Spleen (tissue), 11 donors: ENCODE measurements around the gene KCNAB2. TPM values are rescaled to one million over a fixed set of nuclear protein-coding genes. Genes with fewer than 3 reads are reported as not detected.

Experiments used
- DNase-seq: peaks from one replicate; pipeline ENCODE4 v3.0.0-alpha.2; 2020
- H3K27ac ChIP-seq, 8 donors: fragments of 200-600 bp; sonication (generic) in 7 of 8; 1 replicate in 4 of 8; 2 replicates in 4 of 8; pipeline versions ENCODE4 v1.5.0 to v1.8.0; 2016 to 2021; ENCODE audit warnings: inconsistent platforms in 4 of 8, mild to moderate bottlenecking in 4 of 8, moderate library complexity in 1 of 8
- H3K27me3 ChIP-seq, 7 donors: fragments of 200-600 bp; sonication (generic) in 6 of 7; replicated peaks in 1 of 7; 1 replicate in 4 of 7; 2 replicates in 3 of 7; pipeline versions ENCODE4 v1.5.0 to v1.8.0; 2016 to 2021; ENCODE audit warnings: inconsistent platforms in 3 of 7, mild to moderate bottlenecking in 1 of 7
- H3K36me3 ChIP-seq, 6 donors: fragments of 200-600 bp; sonication (generic) in 5 of 6; 1 replicate in 4 of 6; 2 replicates in 2 of 6; pipeline versions ENCODE4 v1.5.0 to v1.8.0; 2016 to 2021; ENCODE audit warnings: inconsistent platforms in 2 of 6
- H3K4me1 ChIP-seq, 6 donors: fragments of 200-600 bp; sonication (generic) in 5 of 6; 1 replicate in 3 of 6; 2 replicates in 3 of 6; pipeline versions ENCODE4 v1.5.0 to v1.8.0; 2016 to 2021; ENCODE audit warnings: inconsistent platforms in 3 of 6
- H3K4me3 ChIP-seq, 8 donors: fragments of 200-600 bp; sonication (generic) in 7 of 8; 1 replicate in 4 of 8; 2 replicates in 4 of 8; pipeline versions ENCODE4 v1.5.0 to v1.8.0; 2016 to 2021; ENCODE audit warnings: inconsistent platforms in 4 of 8, mild to moderate bottlenecking in 4 of 8, moderate library complexity in 2 of 8
- H3K9me3 ChIP-seq, 8 donors: fragments of 200-600 bp; sonication (generic) in 7 of 8; 1 replicate in 4 of 8; 2 replicates in 4 of 8; pipeline versions ENCODE4 v1.5.0 to v1.8.0; 2016 to 2021; ENCODE audit warnings: inconsistent platforms in 4 of 8
- CTCF ChIP-seq, 11 experiments: fragments of 200-600 bp in 7 of 11; fragments of 450-650 bp in 4 of 11; sonication (generic) in 4 of 11; IDR thresholded peaks in 8 of 11; conservative IDR thresholded peaks in 3 of 11; 1 replicate in 7 of 11; 2 replicates in 4 of 11; pipeline versions ENCODE4 v1.4.0 to v1.8.0; 2016 to 2021; ENCODE audit warnings: antibody characterized with exemption in 11 of 11, inconsistent platforms in 4 of 11, mild to moderate bottlenecking in 1 of 11
- POLR2A ChIP-seq, 3 donors: fragments of 450-650 bp; IDR thresholded peaks; one replicate each; pipeline ENCODE4 v1.5.1; 2017; ENCODE audit warnings: antibody characterized with exemption in 3 of 3, mild to moderate bottlenecking in 1 of 3
- POLR2AphosphoS5 ChIP-seq, 3 donors: sonication (generic); formaldehyde crosslinking; IDR thresholded peaks; one replicate each; pipeline ENCODE4 v1.5.1; 2017; ENCODE audit warnings: antibody characterized with exemption in 3 of 3
- WGBS, 5 donors: extraction: QIAGEN DNeasy Blood & Tissue Kit in 3 of 5; methylation state at CpG; one replicate each; pipeline versions ENCODE4 v1.1.5 to v1.1.7; 2013 to 2018; 5-methylcytosine and 5-hydroxymethylcytosine counted together
- intact Hi-C: fragments of 100-400 bp; cut with DNase I; formaldehyde crosslinking; loops from one replicate; pipeline ENCODE4 v1.15.0; 2023; ENCODE audit warnings: low total_unique reads
- polyA plus RNA-seq, 3 donors: library from polyadenylated mRNA; stranded (reverse); fragments of 200-250 nt; gene quantifications; one replicate each; pipeline ENCODE4 v1.2.1, GENCODE V29; 2013
- total RNA-seq, 7 donors: library from RNA; depleted of rRNA in 3 of 7; stranded (reverse); fragments of >200 nt in 3 of 7; fragmentation: NEBNext Ultra II Directional in 4 of 7; extraction: Animal tissue kit (Norgen Biotek cat#: 25700) in 4 of 7; gene quantifications; one replicate each; pipeline versions ENCODE4 v1.1.0 to v1.2.1, GENCODE V29; 2016 to 2021
- donor health status: healthy with polysubstance abuse.
- donor health status: DM: no; HTN: no; CAD: no; lungs with moderate emphysema.
- donor health status: DM: no; HTN: no; CAD: no.
- donor health status: Bipolar disorder and iron deficiency.
- donor health status: healthy.
- donor health status: DM: no; HTN: no; CAD: no.
- donor health status: DM: yes; HTN: yes; CAD: no.

KCNAB2 gene
- total and polyA plus RNA-seq, 10 donors: 23.2 to 135 (median 94.0) TPM

- H3K4me1 ChIP-seq: peaks cover 0 to 4% (median 1%) of the 10 kb centered on the region in 6 donors
- whole genome bisulfite sequencing, 5 donors: 91 to 97% (median 96%) methylated on average over 16 of the region's 16 CpGs
- H3K27me3 ChIP-seq: no peaks in the 10 kb centered on the region
- H3K9me3 ChIP-seq: no peaks in the 10 kb centered on the region
- peaks cover 0 to 100% (median 56%) of the 10 kb centered on the region in 6 donors for H3K36me3 ChIP-seq
- H3K4me3 ChIP-seq: no peak overlapping the region
- no peak for TF ChIP-seq POLR2AphosphoS5 (IDR thresholded peaks at IDR 0.05)
- no peak for TF ChIP-seq CTCF (IDR thresholded peaks at IDR 0.05 in 8 of 11, conservative IDR thresholded peaks at IDR 0.05 in 3 of 11)
- TF ChIP-seq POLR2A (IDR thresholded peaks at IDR 0.05): no peak
- H3K27ac ChIP-seq: no peak overlapping the region
- intact Hi-C loops: no loop called here
- DNase-seq: no peak
These were observed 32.2 kb downstream of the KCNAB2 start for GRCh38 chr1:6077919-6078318.

GRCh38 chr1:6080469-6080868 is 34.8 kb downstream of the KCNAB2 start:
- DNase-seq: no peak
- Histone ChIP-seq H3K9me3 (no peaks in the 10 kb centered on the region), H3K36me3 (peaks cover 0 to 100% (median 50%) of the 10 kb centered on the region in 6 donors), H3K27me3 (no peaks in the 10 kb centered on the region), H3K4me3 (no peak overlapping the region), H3K27ac (no peak overlapping the region), H3K4me1 (peaks cover 0 to 11% (median 2%) of the 10 kb centered on the region in 6 donors)
- TF ChIP-seq POLR2AphosphoS5 (IDR thresholded peaks at IDR 0.05): no peak
- intact Hi-C loops: no loop called here
- WGBS, 5 donors: 59 to 75% (median 72%) methylated on average over 7 to 12 of the region's 12 CpGs

- H3K36me3 ChIP-seq: peaks cover 0 to 100% (median 48%) of the 10 kb centered on the region in 6 donors
- no peak for DNase-seq
- no peaks in the 10 kb centered on the region for H3K9me3 ChIP-seq
- peaks cover 0 to 11% (median 2%) of the 10 kb centered on the region in 6 donors for H3K4me1 ChIP-seq
- no peaks in the 10 kb centered on the region for H3K27me3 ChIP-seq
- no peak overlapping the region for H3K4me3 ChIP-seq
- TF ChIP-seq POLR2A (IDR thresholded peaks at IDR 0.05): no peak
- TF ChIP-seq CTCF (IDR thresholded peaks at IDR 0.05 in 8 of 11, conservative IDR thresholded peaks at IDR 0.05 in 3 of 11): no peak
- TF ChIP-seq POLR2AphosphoS5 (IDR thresholded peaks at IDR 0.05): no peak
- H3K27ac ChIP-seq: no peak overlapping the region
- WGBS, 5 donors: 81 to 90% (median 87%) methylated on average over 12 of the region's 12 CpGs
- intact Hi-C loops: no loop called here
These were observed 36.2 kb downstream of the KCNAB2 start for GRCh38 chr1:6081901-6082300.

- Histone ChIP-seq H3K4me3 (no peak overlapping the region), H3K9me3 (no peaks in the 10 kb centered on the region), H3K27me3 (no peaks in the 10 kb centered on the region), H3K27ac (no peak overlapping the region), H3K36me3 (peaks cover 0 to 100% (median 47%) of the 10 kb centered on the region in 6 donors), H3K4me1 (peaks cover 0 to 11% (median 2%) of the 10 kb centered on the region in 6 donors)
- intact Hi-C loops: no loop called here
- no peak for DNase-seq
- TF ChIP-seq POLR2A (IDR thresholded peaks at IDR 0.05) (no peak), POLR2AphosphoS5 (IDR thresholded peaks at IDR 0.05) (peak in 2 of 3 donors; percentile 31 to 39), CTCF (IDR thresholded peaks at IDR 0.05 in 8 of 11, conservative IDR thresholded peaks at IDR 0.05 in 3 of 11) (peak in 4 of 11 experiments; percentile 11 to 30 (median 20))
- 52 to 74% (median 64%) methylated on average over 8 to 10 of the region's 10 CpGs for WGBS, 5 donors
These were observed 36.8 kb downstream of the KCNAB2 start for GRCh38 chr1:6082430-6082971.
